K562 (cell line): ENCODE measurements around the gene MEIS2. TPM values are rescaled to one million over a fixed set of nuclear protein-coding genes. Genes with fewer than 3 reads are reported as not detected.
A peak's percentile ranks its signal among the peaks of the same experiment; 100 is the strongest.

ENCODE experiments used
- ATAC-seq: fragments of 200-7000 bp; cut with Tn5 transposase; 3 replicates; pipeline ENCODE4 v1.9.1; 2020; ENCODE audit warnings: moderate library complexity
- BruUV-seq: library from RNA; stranded (reverse); fragments of 400-500 nt; replicated peaks from 2 replicates; lab custom pipeline; 2021; lab: Mats Ljungman, UMichigan
- CTCF ChIA-PET: fragments of 300-600 bp; formaldehyde crosslinking; extraction: SDS; loops from one replicate; lab custom pipeline; 2021; ENCODE audit warnings: low intra/inter-chr PET ratio; lab: Yijun Ruan, JAX
- POLR2A ChIA-PET: fragments of 300-600, 350-650 bp; sonication (Branson Sonifier 250); formaldehyde crosslinking; extraction: SDS; loops from one replicate; lab custom pipeline; 2021; ENCODE audit warnings: antibody characterized with exemption, inconsistent platforms; lab: Yijun Ruan, JAX
- DNase-seq, 4 experiments: peaks; one replicate each; pipeline versions ENCODE4 v3.0.0 to v3.0.0-alpha.2; 2011 to 2018; ENCODE audit warnings: low spot score in 3 of 4, mixed read lengths in 3 of 4; ENCODE audit errors: extremely low read depth in 1 of 4
- FAIRE-seq: peaks from 2 replicates; lab custom pipeline; 2011; peaks lifted over from hg19 to GRCh38; lab: Jason Lieb, UNC
- H2AFZ ChIP-seq: 2 replicates; pipeline ENCODE4 v1.6.0; 2011; ENCODE audit warnings: low read depth, low read length, control low read depth, inconsistent platforms
- H3K27ac ChIP-seq: fragments of 200-600 bp; 3 replicates; pipeline ENCODE4 v1.8.0; 2011; ENCODE audit warnings: low read depth, mild to moderate bottlenecking, control low read depth, inconsistent platforms, low read length, moderate library complexity, mixed read lengths; ENCODE audit errors: extremely low read depth
- H3K27me3 ChIP-seq, 2 experiments: fragments of 300-600 bp in 1 of 2; 2 replicates in 1 of 2; 3 replicates in 1 of 2; pipeline versions ENCODE4 v1.6.0 to v1.8.0; 2011; ENCODE audit warnings: inconsistent platforms in 2 of 2, low read length in 2 of 2, mild to moderate bottlenecking in 1 of 2, mixed read lengths in 1 of 2, moderate library complexity in 1 of 2; ENCODE audit not compliant: control insufficient read depth in 2 of 2, insufficient read depth in 2 of 2
- H3K36me3 ChIP-seq: fragments of 300-600 bp; 3 replicates; pipeline ENCODE4 v1.8.0; 2011; ENCODE audit warnings: mild to moderate bottlenecking, low read length, inconsistent platforms; ENCODE audit not compliant: control insufficient read depth, insufficient read depth
- H3K4me1 ChIP-seq, 2 experiments: fragments of 200-600 bp in 1 of 2; replicated peaks in 1 of 2; 2 replicates in 1 of 2; 3 replicates in 1 of 2; pipeline versions ENCODE4 v1.5.1 to v1.8.0; 2011; ENCODE audit warnings: inconsistent platforms in 2 of 2, low read length in 2 of 2, mild to moderate bottlenecking in 1 of 2, mixed read lengths in 1 of 2, moderate library complexity in 1 of 2; ENCODE audit not compliant: control insufficient read depth in 2 of 2, insufficient read depth in 2 of 2
- H3K4me2 ChIP-seq: 2 replicates; pipeline ENCODE4 v1.6.1; 2011; ENCODE audit warnings: low read length, control low read depth, inconsistent platforms, mixed read lengths; ENCODE audit not compliant: insufficient read depth
- H3K4me3 ChIP-seq: fragments of 200-600 bp; sonication (generic), shearing (Covaris generic); 2 replicates; pipeline ENCODE4 v1.5.1; 2016; ENCODE audit warnings: control low read depth, inconsistent platforms
- H3K79me2 ChIP-seq: fragments of 200-600 bp; 3 replicates; pipeline ENCODE4 v1.8.0; 2011; ENCODE audit warnings: low read length, inconsistent platforms; ENCODE audit not compliant: control insufficient read depth, insufficient read depth
- H3K9ac ChIP-seq, 2 experiments: 2 replicates each; pipeline versions ENCODE4 v1.6.0 to v1.6.1; 2011; ENCODE audit warnings: low read depth in 2 of 2, low read length in 2 of 2, control low read depth in 1 of 2, inconsistent platforms in 1 of 2, mild to moderate bottlenecking in 1 of 2, mixed read lengths in 1 of 2; ENCODE audit not compliant: insufficient read depth in 1 of 2
- H3K9me1 ChIP-seq: one replicate; pipeline ENCODE4 v1.6.0; 2011; ENCODE audit warnings: inconsistent platforms, mild to moderate bottlenecking, low read length, moderate library complexity; ENCODE audit not compliant: control insufficient read depth, insufficient read depth
- H3K9me3 ChIP-seq: replicated peaks from 2 replicates; pipeline ENCODE4 v1.5.1; 2011; ENCODE audit warnings: low read depth, low read length, inconsistent platforms; ENCODE audit not compliant: control insufficient read depth, insufficient read depth
- H4K20me1 ChIP-seq: replicated peaks from 2 replicates; pipeline ENCODE4 v1.6.1; 2011; ENCODE audit warnings: low read length, inconsistent platforms, mixed read lengths; ENCODE audit not compliant: control insufficient read depth, insufficient read depth
- JUN ChIP-seq, 2 experiments: sonication (generic) in 1 of 2; formaldehyde crosslinking in 1 of 2; IDR thresholded peaks; 2 replicates each; pipeline versions ENCODE4 v1.6.1 to v1.8.0; 2012 to 2022; ENCODE audit warnings: borderline replicate concordance in 2 of 2, mild to moderate bottlenecking in 2 of 2, improper control_type of control experiment in 1 of 2, low read depth in 1 of 2, low read length in 1 of 2, missing genetic modification reagents in 1 of 2
- ZNF134 ChIP-seq: fragments of 250-450 bp; sonication (Bioruptor Pico); conservative IDR thresholded peaks from 2 replicates; pipeline ENCODE4 v1.4.0; 2020
- WGBS: fragments of 100-300 bp; shearing (Covaris generic); methylation state at CpG from one replicate; pipeline ENCODE4 v1.1.6; 2016; ENCODE audit warnings: low coverage, mixed read lengths; ENCODE audit not compliant: insufficient coverage; ENCODE audit errors: missing lambda C conversion rate; 5-methylcytosine and 5-hydroxymethylcytosine counted together
- in situ Hi-C: fragments of 300-500 bp; cut with MboI; formaldehyde crosslinking; loops from 4 replicates; pipeline ENCODE4 v1.15.0; 2018; ENCODE audit warnings: inconsistent platforms, mixed read lengths
- intact Hi-C: fragments of 100-400 bp; cut with micrococcal nuclease; formaldehyde crosslinking; loops from 2 replicates; pipeline ENCODE4 v1.14.2; 2022
- polyA plus RNA-seq, 8 experiments: library from polyadenylated mRNA; depleted of rRNA in 4 of 8; stranded (reverse) in 5 of 8; unstranded in 3 of 8; fragments of >200 nt; fragmentation: Nextera tagmentation in 2 of 8; fragmentation: Illumina TruSeq in 1 of 8; extraction: Ambion mirVana in 2 of 8; extraction: Trizol in 1 of 8; gene quantifications; 2 replicates each; pipeline versions ENCODE4 v1.2.1 to v1.2.3, GENCODE V29; 2011 to 2014; ENCODE audit warnings: inconsistent platforms in 1 of 8, missing spikeins in 1 of 8
- total RNA-seq, 7 experiments: library from RNA; depleted of rRNA in 6 of 7; stranded (reverse); fragments of >200 nt in 6 of 7; fragmentation: Illumina TruSeq in 2 of 7; extraction: Trizol in 2 of 7; gene quantifications; 2 replicates each; pipeline versions ENCODE4 v1.2.1 to v1.2.3, GENCODE V29; 2011 to 2021; ENCODE audit warnings: low replicate concordance in 1 of 7

The MEIS2 gene
- total and polyA plus RNA-seq, 9 of the 15 experiments (the other 6 are each of a cell fraction or from before 2014, with no cell fraction given), result 7.5 to 64.2 (median 22.3) TPM

GRCh38 chr15:37103163-37103435 lies 2.8 kb upstream of the MEIS2 start:
- intact Hi-C loops, result loop anchor here (10.0 kb wide), 1 partner anchor 158 kb away; no protein-coding TSS in a partner anchor
- peak overlapping the region; percentile 87; the same call in 1 of the 2 replicates for H3K4me3 ChIP-seq

DNA sequence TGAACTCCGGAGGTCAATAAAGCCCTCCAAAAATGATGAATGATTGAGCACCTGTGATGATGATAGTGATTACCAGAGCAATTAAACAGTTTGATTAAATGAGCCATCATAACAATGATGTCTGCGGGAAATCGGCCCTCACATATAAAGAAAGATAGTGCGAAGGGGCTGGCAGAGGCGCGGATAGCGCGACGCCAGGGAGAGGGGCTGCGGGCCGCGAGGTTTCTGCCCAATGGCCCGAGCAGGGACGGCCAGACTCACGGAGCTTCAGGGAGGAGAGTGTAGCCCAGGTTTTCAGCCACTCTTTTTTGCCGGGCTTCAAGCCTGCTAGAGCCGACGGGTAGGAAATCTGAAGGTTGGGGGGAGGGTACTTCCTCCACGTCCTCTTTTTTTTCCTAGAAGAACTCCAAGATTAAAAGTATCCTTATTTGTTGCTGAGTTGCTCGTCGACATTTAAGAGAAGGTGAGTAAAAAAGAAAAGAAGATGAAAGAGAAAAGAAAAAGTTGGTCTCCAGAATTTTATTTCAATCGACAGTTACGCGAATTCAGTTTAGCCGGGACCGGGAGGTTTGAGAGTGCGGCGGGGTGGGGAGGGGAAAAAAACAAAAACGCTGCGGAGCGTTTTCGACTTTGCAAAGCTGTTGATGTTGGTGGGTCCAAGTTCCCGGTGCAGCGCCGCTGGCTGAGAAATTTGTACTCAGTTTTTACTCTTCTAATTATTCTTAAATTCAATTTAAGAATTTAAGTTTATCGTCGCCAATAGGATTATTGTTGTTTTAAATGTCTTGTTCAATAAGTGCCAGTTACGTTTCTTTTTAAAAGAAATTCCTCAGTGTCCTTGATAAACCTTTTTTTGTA lies 2.2 kb upstream of the MEIS2 start:
- Histone ChIP-seq H3K9me3 (no peaks in the 10 kb centered on the region), H2AFZ (peak overlapping the region; percentile 94), H3K9me1 (no peaks in the 10 kb centered on the region), H3K79me2 (peaks cover 34% of the 10 kb centered on the region), H3K4me2 (peak overlapping the region; percentile 88), H3K27me3 (no peaks in the 10 kb centered on the region), H3K36me3 (no peaks in the 10 kb centered on the region), H4K20me1 (no peaks in the 10 kb centered on the region), H3K4me3 (peak overlapping the region; percentile 87), H3K9ac (peak overlapping the region; percentile 74 to 97), H3K4me1 (peaks cover 7 to 27% of the 10 kb centered on the region in 2 experiments; a peak in 3 of 5 replicates), H3K27ac (peak overlapping the region; percentile 96)
- BruUV-seq, result no TSS peak
- FAIRE-seq (no peak), ATAC-seq (peak; percentile 2), DNase-seq (peak in 2 of 4 experiments; percentile 40 to 57)
- intact Hi-C loops, result loop anchor here (10.0 kb wide), 1 partner anchor 158 kb away; no protein-coding TSS in a partner anchor
- WGBS, result 6% methylated on average over 35 of the region's 38 CpGs
- POLR2A ChIA-PET, result interaction anchor here (0.6 to 0.7 kb wide), 3 partner anchors 10 to 812 kb away, joined by 3 read pairs; no protein-coding TSS in a partner anchor
- CTCF ChIA-PET, result no interaction called here
- in situ Hi-C loops, result loop anchor here (10.0 to 25.0 kb wide), 2 partner anchors 218 to 1565 kb away; partner anchors contain the start of gene DPH6

More at GRCh38 chr15:37103163-37103435, 2.8 kb upstream of the MEIS2 start:
- Histone ChIP-seq H2AFZ (peak overlapping the region; percentile 94), H3K4me2 (peak overlapping the region; percentile 88; the same call in 1 of the 2 replicates), H3K9me3 (no peaks in the 10 kb centered on the region), H3K36me3 (no peaks in the 10 kb centered on the region), H4K20me1 (no peaks in the 10 kb centered on the region), H3K4me1 (peaks cover 7 to 22% of the 10 kb centered on the region in 2 experiments; a peak in 3 of 5 replicates), H3K9me1 (no peaks in the 10 kb centered on the region), H3K9ac (peak overlapping the region in 1 of 2 experiments; percentile 74; a peak in 2 of 4 replicates), H3K79me2 (peaks cover 29% of the 10 kb centered on the region), H3K27me3 (no peaks in the 10 kb centered on the region), H3K27ac (peak overlapping the region; percentile 96; the same call in 2 of the 3 replicates)
- 38% methylated on average over 2 of the region's 2 CpGs for WGBS
- no peak for FAIRE-seq
- BruUV-seq, result no TSS peak
- in situ Hi-C loops, result loop anchor here (10.0 to 25.0 kb wide), 2 partner anchors 218 to 1566 kb away; partner anchors contain the start of gene DPH6
- CTCF ChIA-PET, result no interaction called here
- no peak for ATAC-seq
- TF ChIP-seq ZNF134 (CRISPR knock-in tag), result no peak
- no peak for TF ChIP-seq JUN (IDR thresholded peaks at IDR 0.05; ENCODE audit: borderline replicate concordance, low read depth, low read length)
- TF ChIP-seq JUN (CRISPR knock-in tag; IDR thresholded peaks at IDR 0.05; ENCODE audit: borderline replicate concordance), result no peak
- POLR2A ChIA-PET, result no interaction called here
- DNase-seq, result no peak
